ENCODE data around the gene ARHGAP42.
A peak's percentile ranks its signal among the peaks of the same experiment; 100 is the strongest.

Gene ARHGAP42

DNA sequence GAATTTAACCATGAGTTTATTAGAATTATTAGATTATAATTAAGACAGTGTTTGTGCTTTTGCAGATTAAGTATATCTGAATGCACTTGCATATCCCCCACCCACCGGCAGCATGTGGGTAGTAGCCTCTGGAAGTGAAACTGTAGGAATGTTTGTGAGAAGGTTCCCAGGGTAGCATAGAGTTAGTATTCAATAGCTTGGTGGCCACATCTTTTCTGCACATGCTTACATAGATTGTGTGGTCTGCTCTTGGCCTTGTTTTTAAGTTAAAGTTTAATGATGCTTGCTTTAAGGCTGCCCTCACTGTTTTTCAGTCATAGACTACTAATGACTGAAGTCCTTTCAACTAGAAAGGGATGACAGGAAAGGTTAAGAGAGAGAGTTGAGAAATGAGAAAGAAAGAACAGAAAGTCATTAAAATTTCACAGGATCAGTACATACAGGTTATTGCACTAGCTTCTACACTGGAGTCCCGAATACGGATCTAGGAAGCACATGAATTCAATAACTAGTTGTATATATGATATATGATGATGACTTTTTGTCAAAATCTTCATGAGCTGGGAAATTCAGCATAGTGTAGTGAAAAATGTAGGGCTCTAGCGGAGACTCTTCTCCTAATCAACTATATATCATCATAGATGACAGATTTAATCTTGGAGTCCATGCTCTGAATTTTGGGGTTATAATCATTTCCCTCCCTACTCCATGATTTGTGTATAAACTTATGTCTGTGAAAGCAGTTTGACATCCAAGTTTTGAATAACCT is 137.1 kb downstream of the ARHGAP42 start:
- Histone ChIP-seq H3F3A (ENCODE audit: insufficient read depth, low read length) (no peaks in the 10 kb centered on the region), H2AFZ (ENCODE audit: low read length) (no peak overlapping the region), H3K9me2 (ENCODE audit: low read depth, low read length) (no peaks in the 10 kb centered on the region), H3K4me2 (ENCODE audit: low read length) (no peak overlapping the region), H3K36me3 (ENCODE audit: insufficient read depth, low read length) (no peaks in the 10 kb centered on the region), H3K9ac (ENCODE audit: low read length) (no peak overlapping the region), H3K27ac (ENCODE audit: low read depth, low read length, poor library complexity, severe bottlenecking) (no peak overlapping the region), H3K27me3 (ENCODE audit: insufficient read depth, low read length) (no peaks in the 10 kb centered on the region), H3K4me1 (ENCODE audit: insufficient read depth, low read length, severe bottlenecking) (no peaks in the 10 kb centered on the region), H3K4me3 (ENCODE audit: low read depth, low read length, poor library complexity, severe bottlenecking) (no peak overlapping the region), H4K20me1 (ENCODE audit: insufficient read depth, low read length) (no peaks in the 10 kb centered on the region), H3K9me3 (ENCODE audit: low read length) (no peaks in the 10 kb centered on the region), H3K79me2 (ENCODE audit: insufficient read depth, low read length) (no peaks in the 10 kb centered on the region)
- TF ChIP-seq EZH2 (IDR thresholded peaks at IDR 0.05; ENCODE audit: borderline replicate concordance, low read length) (no peak), CTCF (IDR thresholded peaks at IDR 0.05; ENCODE audit: low read length) (no peak)

- Histone ChIP-seq H3K36me3 (ENCODE audit: insufficient read depth, low read length) (no peaks in the 10 kb centered on the region), H3K79me2 (ENCODE audit: insufficient read depth, low read length) (no peaks in the 10 kb centered on the region), H3K27ac (ENCODE audit: low read depth, low read length, poor library complexity, severe bottlenecking) (no peak overlapping the region), H4K20me1 (ENCODE audit: insufficient read depth, low read length) (no peaks in the 10 kb centered on the region), H3K9me3 (ENCODE audit: low read length) (no peaks in the 10 kb centered on the region), H2AFZ (ENCODE audit: low read length) (no peak overlapping the region), H3F3A (ENCODE audit: insufficient read depth, low read length) (no peaks in the 10 kb centered on the region), H3K9ac (ENCODE audit: low read length) (no peak overlapping the region), H3K27me3 (ENCODE audit: insufficient read depth, low read length) (no peaks in the 10 kb centered on the region), H3K4me2 (ENCODE audit: low read length) (no peak overlapping the region), H3K9me2 (ENCODE audit: low read depth, low read length) (no peaks in the 10 kb centered on the region), H3K4me3 (ENCODE audit: low read depth, low read length, poor library complexity, severe bottlenecking) (no peak overlapping the region), H3K4me1 (ENCODE audit: insufficient read depth, low read length, severe bottlenecking) (no peaks in the 10 kb centered on the region)
- TF ChIP-seq CTCF (IDR thresholded peaks at IDR 0.05; ENCODE audit: low read length) (no peak), EZH2 (IDR thresholded peaks at IDR 0.05; ENCODE audit: borderline replicate concordance, low read length) (no peak)
Measured at GRCh38 chr11:100825626-100826025, 138.5 kb downstream of the ARHGAP42 start.

GRCh38 chr11:100827934-100828661 is 141.0 kb downstream of the ARHGAP42 start:
- no peak overlapping the region for H3K4me3 ChIP-seq (ENCODE audit: low read depth, low read length, poor library complexity, severe bottlenecking)
- H3K9me2 ChIP-seq (ENCODE audit: low read depth, low read length) = no peaks in the 10 kb centered on the region
- H3K9ac ChIP-seq (ENCODE audit: low read length) = no peak overlapping the region
- H3F3A ChIP-seq (ENCODE audit: insufficient read depth, low read length) = no peaks in the 10 kb centered on the region
- no peaks in the 10 kb centered on the region for H3K79me2 ChIP-seq (ENCODE audit: insufficient read depth, low read length)
- no peak overlapping the region for H3K27ac ChIP-seq (ENCODE audit: low read depth, low read length, poor library complexity, severe bottlenecking)
- no peak overlapping the region for H3K4me2 ChIP-seq (ENCODE audit: low read length)
- TF ChIP-seq CTCF (IDR thresholded peaks at IDR 0.05; ENCODE audit: low read length) = peak; percentile 41; the same call in 1 of the 2 replicates
- TF ChIP-seq EZH2 (IDR thresholded peaks at IDR 0.05; ENCODE audit: borderline replicate concordance, low read length) = no peak
- H4K20me1 ChIP-seq (ENCODE audit: insufficient read depth, low read length) = no peaks in the 10 kb centered on the region
- no peaks in the 10 kb centered on the region for H3K4me1 ChIP-seq (ENCODE audit: insufficient read depth, low read length, severe bottlenecking)
- no peaks in the 10 kb centered on the region for H3K9me3 ChIP-seq (ENCODE audit: low read length)
- H3K36me3 ChIP-seq (ENCODE audit: insufficient read depth, low read length) = no peaks in the 10 kb centered on the region
- no peak overlapping the region for H2AFZ ChIP-seq (ENCODE audit: low read length)
- H3K27me3 ChIP-seq (ENCODE audit: insufficient read depth, low read length) = no peaks in the 10 kb centered on the region

Measured in OCI-LY1 (cell line).